GM15510 (cell line): ENCODE results near the gene TMEM179.

ENCODE experiments used
- POLR2A ChIP-seq: IDR thresholded peaks from 3 replicates; pipeline ENCODE4 v1.6.1; 2011; ENCODE audit warnings: borderline replicate concordance; ENCODE audit not compliant: insufficient read length; ENCODE audit errors: extremely low read depth

Gene TMEM179

DNA sequence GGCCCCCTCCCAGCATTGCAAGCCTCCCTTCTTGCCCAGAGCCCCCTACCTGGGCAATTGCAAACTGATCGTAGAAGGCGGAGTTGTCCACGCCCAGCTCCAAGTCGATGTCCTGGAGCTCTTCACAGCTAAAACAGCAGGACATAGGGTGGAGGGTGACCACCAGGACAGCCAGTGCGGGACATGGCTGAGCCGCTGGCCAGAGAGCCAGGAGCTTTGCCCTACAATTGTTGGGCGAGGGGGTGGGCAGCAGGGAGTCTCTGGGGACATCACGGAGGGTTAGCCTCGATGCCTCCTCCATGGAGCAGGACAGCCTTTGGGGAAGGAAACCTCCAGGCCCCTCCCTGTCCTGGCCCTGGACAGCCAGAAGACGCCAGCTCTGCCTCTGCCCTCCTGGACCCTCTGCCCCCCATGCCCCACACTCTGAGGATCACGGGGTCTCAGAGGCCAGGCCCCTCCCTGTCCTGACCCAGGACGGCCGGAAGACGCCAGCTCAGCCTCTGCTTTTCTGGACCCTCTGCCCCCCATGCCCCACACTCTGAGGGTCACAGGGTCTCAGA is 9.4 kb downstream of the TMEM179 start:
- no peak for TF ChIP-seq POLR2A

DNA sequence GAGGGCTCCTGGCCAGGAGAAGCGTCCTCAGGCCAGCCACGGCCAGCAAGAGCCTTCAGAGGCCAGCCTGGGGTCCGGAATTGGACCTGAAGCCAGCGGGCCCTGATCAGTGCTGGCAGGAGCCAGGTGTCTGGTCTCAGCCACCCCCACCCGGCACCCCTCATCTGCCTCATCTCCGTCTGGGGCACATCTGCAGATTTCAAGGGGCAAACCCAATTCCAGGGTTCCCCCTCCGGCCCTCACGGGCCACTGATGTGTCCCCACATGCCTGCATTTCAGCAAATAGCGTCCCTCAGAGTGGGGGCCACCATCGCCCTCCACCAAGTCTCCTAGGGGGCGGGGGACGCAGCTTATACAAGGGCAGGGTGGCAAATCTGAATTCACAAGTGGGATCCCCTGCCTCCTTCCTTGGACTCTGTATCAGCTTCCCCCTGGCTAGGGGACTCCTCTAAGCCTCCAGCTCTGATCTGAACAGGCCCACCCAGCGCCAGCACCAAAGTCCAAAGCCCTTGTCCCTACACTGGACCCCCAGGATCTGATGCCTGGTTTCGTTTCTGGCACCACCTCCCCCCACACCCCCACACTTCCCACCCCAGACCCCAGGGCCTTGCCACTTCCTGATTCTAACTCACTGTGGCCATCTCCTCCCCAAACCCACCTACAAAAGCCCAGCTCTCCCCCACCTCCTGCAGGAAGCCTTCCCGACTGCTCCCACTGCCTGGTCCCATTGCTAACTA is 10.1 kb downstream of the TMEM179 start:
- no peak for TF ChIP-seq POLR2A

DNA sequence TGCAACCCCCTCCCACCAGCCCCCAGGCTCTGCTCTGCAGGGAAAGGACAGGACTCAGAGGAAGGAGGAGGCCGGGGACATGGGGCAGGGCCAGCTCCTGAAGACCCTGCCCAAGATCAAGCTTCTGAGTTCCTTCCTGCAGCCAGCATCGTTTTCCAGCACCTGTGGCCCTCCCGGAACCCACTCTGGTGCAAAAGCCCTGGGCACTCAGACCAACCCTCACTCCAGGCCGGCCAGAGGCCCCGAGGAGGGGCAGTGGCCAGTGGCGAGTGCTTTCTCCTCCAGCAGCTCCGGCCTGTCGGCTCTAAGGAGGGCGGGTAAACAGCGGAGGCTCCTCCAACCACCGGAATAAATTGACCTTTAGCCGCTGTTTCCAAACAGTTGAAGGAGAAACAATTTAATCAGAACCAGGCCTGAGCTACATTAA is 10.8 kb downstream of the TMEM179 start:
- TF ChIP-seq POLR2A: no peak

DNA sequence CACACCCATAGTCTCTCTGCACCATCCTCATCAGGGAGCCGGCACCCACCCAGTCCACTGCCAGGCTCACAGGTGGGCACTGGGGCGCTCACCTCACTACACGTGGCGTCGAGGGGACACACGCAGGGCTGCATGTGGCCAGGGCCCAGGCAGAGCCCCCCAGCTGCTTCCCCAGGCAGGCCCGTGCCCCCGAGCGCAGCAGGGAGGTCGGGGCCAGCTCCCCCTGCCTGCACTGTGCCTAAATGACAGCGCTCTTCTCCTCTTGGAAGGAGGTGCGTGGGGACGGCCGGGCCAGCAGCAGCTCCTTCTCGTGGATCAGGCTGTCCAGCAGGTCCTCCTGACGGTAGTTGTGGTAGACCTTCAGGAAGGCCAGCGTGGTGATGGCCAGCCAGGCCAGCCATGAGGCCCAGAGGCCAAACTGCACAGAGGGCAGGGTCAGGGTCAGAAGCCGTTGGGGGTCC is 11.3 kb downstream of the TMEM179 start:
- TF ChIP-seq POLR2A: no peak

- TF ChIP-seq POLR2A: no peak
Observed at GRCh38 chr14:104592785-104593184, 11.8 kb downstream of the TMEM179 start.

DNA sequence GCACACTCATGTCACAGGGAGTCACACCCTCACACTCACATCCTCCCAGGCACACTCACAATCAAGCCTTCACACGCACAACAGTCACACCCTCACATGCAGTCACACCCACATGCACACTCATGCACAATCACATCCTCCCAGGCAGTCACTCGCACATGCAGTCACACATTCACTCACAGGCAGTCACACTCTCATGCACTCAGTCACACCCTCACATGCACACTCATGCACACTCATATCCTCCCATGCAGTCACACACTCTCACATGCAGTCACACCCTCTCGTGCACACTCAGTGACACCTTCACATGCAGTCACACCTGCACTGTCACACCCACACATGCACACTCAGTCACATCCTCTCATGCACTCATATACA is 12.3 kb downstream of the TMEM179 start:
- TF ChIP-seq POLR2A: no peak

DNA sequence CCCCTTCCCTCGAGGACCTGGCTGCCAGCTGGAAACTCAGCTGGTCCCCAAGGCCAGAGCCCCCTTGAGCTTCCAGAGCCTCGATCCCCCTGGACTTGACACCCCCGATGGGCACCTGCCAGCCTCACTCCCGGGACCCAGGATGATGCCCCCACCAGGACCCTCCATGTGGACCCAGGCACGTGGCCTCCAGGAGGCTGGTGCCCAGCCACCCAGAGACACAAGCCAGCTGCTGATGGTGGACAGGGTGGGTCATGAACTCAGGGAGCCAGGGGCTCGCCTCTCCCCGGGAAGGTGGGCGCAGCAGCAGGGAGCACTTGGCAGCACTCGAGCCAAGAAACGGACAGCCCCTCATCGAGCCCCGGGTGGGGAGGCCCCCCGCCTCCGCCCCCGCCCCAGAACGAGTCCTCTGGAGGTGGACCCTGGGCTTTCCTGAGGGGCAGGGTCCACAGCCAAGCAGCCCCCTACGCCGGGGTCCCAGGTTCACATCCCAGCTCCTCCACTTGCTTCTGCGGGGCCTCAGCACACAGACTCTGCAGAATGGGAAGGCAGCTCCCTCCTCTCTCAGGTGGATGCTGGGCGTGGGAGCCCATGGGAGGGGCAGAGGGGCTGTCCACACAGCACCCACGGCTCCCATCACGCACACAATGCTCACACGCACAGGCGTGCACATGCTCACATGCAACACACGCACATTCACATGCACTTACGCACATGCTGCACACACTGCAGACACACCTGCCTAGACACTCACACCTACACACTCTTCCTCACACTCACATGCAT is 12.9 kb downstream of the TMEM179 start:
- TF ChIP-seq POLR2A: no peak

DNA sequence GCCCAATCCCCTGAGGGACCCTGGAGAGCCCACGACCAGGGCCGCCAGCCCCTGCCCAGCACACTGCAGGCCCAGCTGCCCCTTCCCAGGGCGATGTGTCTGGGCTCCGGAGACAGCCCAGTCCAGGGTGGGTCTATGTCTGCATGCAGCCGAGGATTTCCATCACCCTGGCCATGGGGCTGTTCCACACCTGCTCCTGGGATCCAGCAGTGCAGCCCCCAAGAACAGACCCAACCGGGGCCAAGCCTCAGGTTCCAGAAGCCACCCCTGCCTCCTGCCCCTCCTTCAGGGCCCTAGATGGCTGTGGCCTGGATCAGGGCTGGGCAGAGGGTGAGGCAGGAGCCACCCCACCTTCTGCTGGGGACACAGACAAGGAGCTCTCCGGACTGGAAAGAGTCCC is 13.5 kb downstream of the TMEM179 start:
- no peak for TF ChIP-seq POLR2A

DNA sequence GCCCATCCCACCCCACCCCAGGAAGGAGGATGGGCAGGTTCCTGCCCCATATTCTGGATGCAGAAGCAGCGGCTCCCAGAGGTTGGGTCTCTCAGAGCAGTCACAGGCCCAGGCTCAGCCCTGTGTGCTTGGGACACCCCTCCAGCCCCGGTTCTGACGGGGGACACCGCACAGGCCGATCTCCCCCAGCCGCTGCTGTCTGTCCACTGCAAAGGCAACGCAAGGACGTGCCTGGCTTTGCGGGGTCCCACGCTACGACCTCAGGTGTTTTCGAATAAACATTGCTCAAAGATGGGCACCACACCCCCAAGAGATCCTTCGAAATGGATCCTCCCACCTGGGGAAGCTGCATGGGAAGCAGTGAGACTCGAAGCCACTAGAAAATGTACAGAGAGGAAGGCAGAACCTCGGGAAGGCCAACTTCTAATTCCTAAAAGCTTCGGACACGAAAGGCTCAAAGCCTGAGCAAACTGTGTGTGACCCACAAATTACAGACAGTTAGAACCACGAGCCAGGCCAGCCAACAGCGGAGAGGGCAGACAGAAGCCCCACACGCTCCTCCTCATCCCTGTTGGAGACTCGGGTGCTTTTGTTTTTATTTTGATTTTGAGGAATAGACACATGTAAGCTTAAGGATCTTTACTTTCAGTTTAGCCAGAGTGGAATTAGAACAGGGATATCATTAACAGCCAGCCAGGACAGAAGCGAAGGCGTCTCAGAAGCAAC is 14.2 kb downstream of the TMEM179 start:
- TF ChIP-seq POLR2A: no peak

- no peak for TF ChIP-seq POLR2A
Observed at GRCh38 chr14:104589338-104590195, 15.0 kb downstream of the TMEM179 start.

DNA sequence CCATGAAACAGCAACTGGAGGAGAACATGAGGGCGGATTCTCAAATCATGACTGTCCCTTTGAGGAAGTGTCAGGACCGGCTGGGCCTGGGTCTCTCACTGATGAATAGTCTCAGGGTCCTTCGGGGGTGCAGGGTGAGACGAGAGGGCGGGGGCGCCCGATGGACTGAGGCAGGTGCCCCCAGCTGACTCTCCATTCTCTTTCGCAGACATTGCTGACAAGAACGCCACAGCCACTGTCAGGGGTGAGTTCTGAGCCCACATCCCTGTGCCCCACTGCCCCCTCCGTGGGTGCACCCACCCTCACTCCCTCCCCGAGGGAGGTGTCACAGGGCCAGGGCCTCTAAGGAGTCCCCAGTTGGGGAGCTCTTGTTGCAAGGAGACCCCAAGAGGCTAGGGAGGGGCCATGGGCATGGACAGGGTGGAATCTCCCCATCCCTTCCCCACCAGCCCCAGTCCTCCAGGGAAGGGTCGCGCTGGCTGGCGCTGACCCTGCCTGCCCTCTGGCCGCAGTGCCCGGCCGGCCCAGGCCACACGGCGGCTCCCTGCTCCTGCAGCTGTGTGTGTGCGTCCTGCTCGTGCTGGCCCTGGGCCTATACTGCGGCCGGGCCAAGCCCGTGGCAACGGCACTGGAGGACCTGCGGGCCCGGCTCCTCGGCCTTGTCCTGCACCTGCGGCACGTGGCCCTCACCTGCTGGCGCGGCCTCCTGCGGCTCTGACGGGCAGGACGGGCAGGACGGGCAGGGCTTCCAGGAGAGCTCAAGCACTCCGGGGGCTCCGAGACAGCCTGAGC is 16.3 kb downstream of the TMEM179 start:
- no peak for TF ChIP-seq POLR2A

- TF ChIP-seq POLR2A: no peak
Observed at GRCh38 chr14:104587641-104588040, 16.9 kb downstream of the TMEM179 start.
